Mesothelial cell of epicardium (in vitro differentiated cells): ENCODE results near the gene KRTAP4-9. TPM values are rescaled to one million over a fixed set of nuclear protein-coding genes. Genes with fewer than 3 reads are reported as not detected.
"Not testable (repeated sequence)": the region's sequence is repeated elsewhere in the genome, so short reads cannot be mapped to it uniquely, and the experiment has no call there.

Source experiments
- DNase-seq, 2 experiments: peaks; one replicate each; pipeline ENCODE4 v3.0.0; 2021; ENCODE audit warnings: low spot score in 2 of 2; ENCODE audit not compliant: unreplicated experiment in 2 of 2
- H3K27ac Mint-ChIP-seq: 2 replicates; pipeline ENCODE4 v1.8.0; 2021; ENCODE audit warnings: mixed read lengths
- H3K27me3 Mint-ChIP-seq: 2 replicates; pipeline ENCODE4 v1.8.0; 2021; ENCODE audit warnings: low read depth, mixed read lengths
- H3K36me3 Mint-ChIP-seq: 2 replicates; pipeline ENCODE4 v1.8.0; 2021; ENCODE audit warnings: mixed read lengths
- H3K4me1 Mint-ChIP-seq: 2 replicates; pipeline ENCODE4 v1.8.0; 2021; ENCODE audit warnings: mixed read lengths
- H3K4me3 Mint-ChIP-seq: 2 replicates; pipeline ENCODE4 v1.8.0; 2021; ENCODE audit warnings: mild to moderate bottlenecking, moderate library complexity, mixed read lengths
- H3K9me3 Mint-ChIP-seq: 2 replicates; pipeline ENCODE4 v1.8.0; 2021; ENCODE audit warnings: mixed read lengths
- total RNA-seq: library from RNA; stranded (reverse); gene quantifications from 3 replicates; pipeline ENCODE4 v1.2.1, GENCODE V29; 2021
- TF ChIP-seq, protein P1 (sequence below): fragments of 200-600 bp; sonication (generic); IDR thresholded peaks from one replicate; pipeline ENCODE4 v1.5.0; 2021; ENCODE audit warnings: antibody characterized with exemption; ENCODE audit not compliant: unreplicated experiment

KRTAP4-9 gene
- total RNA-seq, 1 donor from 2014 or later: not detected

DNA sequence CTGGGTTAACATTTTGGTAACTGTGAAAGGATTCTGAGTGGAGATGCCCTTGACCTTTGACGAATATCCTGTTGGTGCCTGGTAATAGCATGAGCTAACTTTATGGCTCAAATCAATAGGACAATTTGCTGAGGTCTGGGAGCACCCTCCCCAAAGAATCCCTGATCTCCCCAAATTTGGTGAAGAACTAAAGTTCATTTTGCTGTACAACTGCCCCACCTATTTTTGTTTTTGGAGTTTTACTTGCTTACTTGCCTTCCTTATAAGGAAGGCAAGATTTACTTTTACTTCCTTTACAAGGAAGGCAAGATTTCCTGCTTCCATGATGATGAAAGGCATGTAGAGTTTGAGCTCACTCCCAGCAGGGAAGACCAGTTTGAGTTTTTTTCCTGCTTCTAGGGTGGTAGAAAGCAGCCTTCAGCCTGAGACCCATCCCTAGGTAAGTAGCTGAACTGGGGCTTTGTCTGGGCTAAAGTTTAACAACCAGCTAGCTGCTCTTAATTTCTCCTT, 2.8 kb downstream of the KRTAP4-9 start:
- Mint-ChIP-seq H3K4me3 (no peak overlapping the region), H3K27ac (no peak overlapping the region), H3K36me3 (peaks cover 2% of the 10 kb centered on the region), H3K9me3 (peaks cover 20% of the 10 kb centered on the region), H3K27me3 (no peaks in the 10 kb centered on the region), H3K4me1 (peaks cover 17% of the 10 kb centered on the region)
- no peak for DNase-seq
- TF ChIP-seq, protein P1, sequence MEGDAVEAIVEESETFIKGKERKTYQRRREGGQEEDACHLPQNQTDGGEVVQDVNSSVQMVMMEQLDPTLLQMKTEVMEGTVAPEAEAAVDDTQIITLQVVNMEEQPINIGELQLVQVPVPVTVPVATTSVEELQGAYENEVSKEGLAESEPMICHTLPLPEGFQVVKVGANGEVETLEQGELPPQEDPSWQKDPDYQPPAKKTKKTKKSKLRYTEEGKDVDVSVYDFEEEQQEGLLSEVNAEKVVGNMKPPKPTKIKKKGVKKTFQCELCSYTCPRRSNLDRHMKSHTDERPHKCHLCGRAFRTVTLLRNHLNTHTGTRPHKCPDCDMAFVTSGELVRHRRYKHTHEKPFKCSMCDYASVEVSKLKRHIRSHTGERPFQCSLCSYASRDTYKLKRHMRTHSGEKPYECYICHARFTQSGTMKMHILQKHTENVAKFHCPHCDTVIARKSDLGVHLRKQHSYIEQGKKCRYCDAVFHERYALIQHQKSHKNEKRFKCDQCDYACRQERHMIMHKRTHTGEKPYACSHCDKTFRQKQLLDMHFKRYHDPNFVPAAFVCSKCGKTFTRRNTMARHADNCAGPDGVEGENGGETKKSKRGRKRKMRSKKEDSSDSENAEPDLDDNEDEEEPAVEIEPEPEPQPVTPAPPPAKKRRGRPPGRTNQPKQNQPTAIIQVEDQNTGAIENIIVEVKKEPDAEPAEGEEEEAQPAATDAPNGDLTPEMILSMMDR: no peak

DNA sequence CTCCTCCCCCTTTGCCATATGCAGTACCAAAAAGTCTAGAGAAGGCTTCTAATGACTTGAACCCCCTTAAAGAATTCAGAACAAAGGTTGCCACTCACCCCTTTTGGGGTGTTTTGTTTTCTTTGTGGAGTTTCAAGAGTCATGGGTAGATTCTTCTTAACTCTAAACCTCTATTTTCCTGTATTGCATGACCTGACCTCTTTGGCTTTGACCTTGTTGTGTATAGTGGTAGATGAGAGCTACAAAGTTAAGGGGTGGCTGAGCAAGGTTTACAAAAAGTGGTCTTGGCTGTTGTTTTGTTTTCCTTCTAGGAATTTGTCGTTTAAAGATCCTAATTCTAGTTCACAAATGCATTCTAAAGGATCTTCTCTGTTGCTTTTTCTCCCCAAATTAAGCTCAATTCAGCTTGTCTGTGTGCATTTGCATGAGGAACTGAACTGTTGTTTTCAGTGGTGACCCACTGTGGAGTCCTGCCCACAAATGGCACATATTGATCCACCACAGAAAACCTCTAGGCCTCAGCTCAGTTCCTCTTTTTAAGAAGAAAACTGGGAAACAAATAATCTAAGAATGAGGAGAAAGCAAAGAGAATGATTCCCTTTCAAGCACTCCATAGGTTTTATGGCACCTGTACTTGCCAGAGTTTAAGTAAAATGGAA, 3.7 kb downstream of the KRTAP4-9 start:
- peaks cover 23% of the 10 kb centered on the region for H3K9me3 Mint-ChIP-seq
- not testable (repeated sequence) for H3K36me3 Mint-ChIP-seq, H3K27me3 Mint-ChIP-seq, H3K27ac Mint-ChIP-seq, H3K4me3 Mint-ChIP-seq, DNase-seq
- peaks cover 11% of the 10 kb centered on the region for H3K4me1 Mint-ChIP-seq

DNA sequence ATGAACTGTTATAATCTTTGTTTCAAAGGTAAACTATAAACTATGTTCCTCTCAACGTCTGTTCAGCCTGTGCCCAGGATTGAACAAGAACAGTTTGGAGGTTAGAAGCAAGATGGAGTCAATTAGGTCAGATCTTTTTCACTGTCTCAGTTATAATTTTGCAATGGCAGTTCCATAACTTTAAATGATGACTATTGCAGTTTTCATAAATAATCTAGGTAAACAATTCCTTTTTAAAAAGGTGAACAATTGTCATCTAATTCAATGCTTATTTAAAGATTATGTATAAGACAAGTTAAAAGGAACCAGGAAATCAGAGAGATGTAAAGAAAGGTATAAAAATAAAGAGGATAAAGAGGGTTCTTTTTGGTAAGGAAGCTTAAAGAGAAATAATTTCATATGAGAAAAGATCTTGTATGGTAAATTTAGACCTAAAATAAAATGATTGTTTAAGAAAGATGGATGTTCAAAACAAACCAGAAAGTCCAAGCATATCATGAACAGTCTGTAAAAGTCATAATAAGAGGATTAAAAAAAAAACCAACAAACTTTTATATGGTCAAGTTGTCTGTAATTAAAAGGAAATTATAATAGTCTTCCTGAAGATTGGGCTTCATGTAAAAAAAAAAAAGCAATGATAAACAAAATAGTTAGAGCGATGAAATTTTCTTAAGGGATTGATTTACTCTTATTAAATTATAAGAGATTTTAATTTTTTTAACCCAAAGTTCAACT, 6.1 kb downstream of the KRTAP4-9 start:
- no peak for DNase-seq
- H3K9me3 Mint-ChIP-seq: peaks cover 23% of the 10 kb centered on the region
- no peak overlapping the region for H3K4me3 Mint-ChIP-seq
- TF ChIP-seq, protein P1: no peak
- H3K36me3 Mint-ChIP-seq: peaks cover 4% of the 10 kb centered on the region
- peaks cover 11% of the 10 kb centered on the region for H3K4me1 Mint-ChIP-seq
- no peak overlapping the region for H3K27ac Mint-ChIP-seq
- no peaks in the 10 kb centered on the region for H3K27me3 Mint-ChIP-seq

DNA sequence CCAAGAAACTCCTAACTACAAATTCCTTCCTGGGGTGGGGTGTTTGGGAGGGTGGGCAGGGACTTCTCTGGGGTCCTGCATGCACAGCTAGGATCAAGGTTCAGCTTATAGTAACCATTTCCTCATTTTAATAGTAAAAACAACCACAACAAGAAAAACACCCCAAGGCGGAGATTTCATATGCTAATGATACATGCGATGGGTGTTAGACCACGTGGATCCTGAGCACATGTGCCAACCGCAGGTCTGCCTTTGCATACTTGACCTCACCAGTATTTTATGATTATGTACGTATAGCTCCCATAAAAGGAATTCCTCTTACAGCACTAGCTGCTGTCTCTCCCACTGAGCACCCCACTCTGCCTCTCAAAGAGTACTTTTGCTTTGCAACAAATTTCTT, 11.1 kb downstream of the KRTAP4-9 start:
- Mint-ChIP-seq H3K9me3 (peaks cover 10% of the 10 kb centered on the region), H3K36me3 (peaks cover 2% of the 10 kb centered on the region), H3K4me1 (peaks cover 33% of the 10 kb centered on the region), H3K27ac (no peak overlapping the region), H3K27me3 (peaks cover 6% of the 10 kb centered on the region), H3K4me3 (no peak overlapping the region)
- DNase-seq: no peak
- TF ChIP-seq, protein P1: no peak

DNA sequence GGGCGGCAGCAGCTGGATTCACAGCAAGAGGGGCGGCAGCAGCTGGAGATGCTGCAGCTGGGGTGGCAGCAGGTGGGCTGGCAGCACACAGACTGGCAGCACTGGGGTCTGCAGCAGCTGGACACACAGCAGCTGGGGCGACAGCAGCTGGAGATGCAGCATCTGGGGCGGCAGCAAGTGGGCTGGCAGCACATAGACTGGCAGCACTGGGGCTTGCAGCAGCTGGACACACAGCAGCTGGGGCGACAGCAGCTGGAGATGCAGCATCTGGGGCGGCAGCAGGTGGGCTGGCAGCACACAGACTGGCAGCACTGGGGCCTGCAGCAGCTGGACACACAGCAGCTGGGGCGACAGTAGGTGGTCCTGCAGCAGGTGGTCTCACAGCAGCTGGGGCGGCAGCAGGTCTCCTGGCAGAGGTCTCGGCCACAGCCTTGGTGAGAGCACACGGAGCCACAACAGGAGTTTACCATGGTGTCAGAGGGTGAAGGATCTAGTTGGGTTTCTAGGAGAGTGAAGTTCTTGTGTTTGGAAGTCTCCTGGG, 12.7 kb downstream of the KRTAP4-9 start, which contains the start of gene KRTAP4-11:
Gene KRTAP4-11 (minus strand): TSS at position 528 of the 541 bp plus-strand sequence. CDS start 58 bp downstream, at position 470.
- not testable (repeated sequence) for DNase-seq, H3K36me3 Mint-ChIP-seq, H3K9me3 Mint-ChIP-seq, H3K4me3 Mint-ChIP-seq, H3K27ac Mint-ChIP-seq, H3K27me3 Mint-ChIP-seq
- peaks cover 33% of the 10 kb centered on the region for H3K4me1 Mint-ChIP-seq

DNA sequence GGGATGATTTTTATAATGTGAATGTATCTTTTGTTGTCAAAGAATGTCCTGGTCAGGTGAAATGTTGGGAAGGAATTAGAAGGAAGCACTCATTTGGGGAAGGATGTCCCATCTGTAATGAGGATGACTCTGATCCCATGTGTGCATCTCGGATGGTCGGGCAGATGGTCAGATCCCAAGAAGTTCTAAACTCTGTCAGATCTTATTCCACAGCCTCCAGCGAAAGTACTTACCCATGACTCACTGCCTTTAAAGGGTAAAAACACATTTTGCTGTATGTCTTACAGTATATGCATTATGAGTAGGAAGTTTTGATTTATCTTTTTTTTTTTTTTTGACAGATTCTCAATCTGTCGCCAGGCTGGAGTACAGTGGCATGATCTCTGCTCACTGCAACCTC, 13.5 kb downstream of the KRTAP4-9 start:
- H3K4me3 Mint-ChIP-seq: no peak overlapping the region
- H3K9me3 Mint-ChIP-seq: peaks cover 5% of the 10 kb centered on the region
- no peaks in the 10 kb centered on the region for H3K36me3 Mint-ChIP-seq
- TF ChIP-seq, protein P1: no peak
- no peak overlapping the region for H3K27ac Mint-ChIP-seq
- no peak for DNase-seq
- peaks cover 37% of the 10 kb centered on the region for H3K4me1 Mint-ChIP-seq
- H3K27me3 Mint-ChIP-seq: peaks cover 10% of the 10 kb centered on the region

DNA sequence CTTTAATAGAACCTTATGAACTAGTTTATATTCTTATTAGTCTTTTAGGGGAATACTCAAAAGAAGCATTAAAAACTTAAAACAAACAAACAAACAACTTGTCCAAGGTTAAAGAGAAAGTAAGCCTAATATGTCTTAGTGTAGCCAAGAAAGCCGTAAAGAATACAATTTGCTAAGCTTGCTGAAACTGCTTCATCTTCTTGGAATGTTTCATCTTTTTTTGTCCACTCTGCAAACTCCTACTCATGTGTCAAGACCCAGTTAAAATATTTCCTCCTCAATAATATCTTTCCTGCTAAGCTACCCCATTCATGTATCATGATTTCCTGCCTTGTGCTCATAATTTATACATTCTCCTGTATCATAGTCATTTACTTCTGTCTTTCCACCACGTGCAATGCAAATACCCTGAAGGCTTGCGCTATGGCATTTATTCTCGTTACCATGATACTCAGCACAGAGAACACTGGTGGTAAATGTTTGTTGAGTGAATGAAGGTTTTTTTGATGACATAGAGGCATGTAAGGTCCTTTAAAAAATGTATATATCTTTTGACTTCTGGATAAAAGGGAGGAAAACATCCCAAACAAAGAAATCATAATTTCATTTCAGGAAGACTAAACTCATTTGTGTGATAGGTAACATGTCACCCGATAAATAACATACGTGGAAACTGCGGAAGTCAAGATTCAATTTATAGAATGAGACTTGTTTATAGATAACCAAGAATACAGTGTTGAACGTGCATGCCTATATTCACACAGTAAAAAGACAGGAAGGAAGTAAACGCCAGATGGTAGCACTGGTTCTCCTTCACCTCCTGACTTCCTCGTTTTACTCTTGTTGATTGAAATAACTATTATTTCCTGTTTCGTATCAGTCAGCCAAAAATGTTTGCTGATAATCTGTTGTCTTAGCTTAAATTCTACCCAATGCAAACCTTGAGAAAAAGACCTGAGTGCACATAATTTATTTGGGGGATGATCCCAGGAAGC, 14.8 kb downstream of the KRTAP4-9 start:
- Mint-ChIP-seq H3K27ac (peak overlapping the region; percentile 62), H3K4me1 (peaks cover 44% of the 10 kb centered on the region), H3K27me3 (peaks cover 10% of the 10 kb centered on the region)
- DNase-seq, H3K36me3 Mint-ChIP-seq, H3K9me3 Mint-ChIP-seq, H3K4me3 Mint-ChIP-seq: not testable (repeated sequence)
